Memory B cell (primary cell): ENCODE measurements around the gene CCDC183.
"Not testable (repeated sequence)": the region's sequence is repeated elsewhere in the genome, so short reads cannot be mapped to it uniquely, and the experiment has no call there.

Source experiments
- ATAC-seq: fragments of 150-1000 bp; cut with Tn5 transposase; 2 replicates; pipeline ENCODE4 v1.10.0; 2021; ENCODE audit warnings: low read depth, mild to moderate bottlenecking, moderate library complexity
- DNase-seq, 2 donors: peaks; one replicate each; pipeline ENCODE4 v3.0.0; 2022; ENCODE audit warnings: low spot score in 2 of 2
- H3K27ac Mint-ChIP-seq: one replicate; pipeline ENCODE4 v1.8.0; 2022; ENCODE audit warnings: mild to moderate bottlenecking, moderate library complexity, mixed read lengths
- H3K27me3 Mint-ChIP-seq: one replicate; pipeline ENCODE4 v1.8.0; 2022; ENCODE audit warnings: mixed read lengths
- H3K36me3 Mint-ChIP-seq: one replicate; pipeline ENCODE4 v1.8.0; 2022; ENCODE audit warnings: mild to moderate bottlenecking, mixed read lengths
- H3K4me1 Mint-ChIP-seq: one replicate; pipeline ENCODE4 v1.8.0; 2022; ENCODE audit warnings: mixed read lengths
- H3K4me3 Mint-ChIP-seq: one replicate; pipeline ENCODE4 v1.8.0; 2022; ENCODE audit warnings: mild to moderate bottlenecking, moderate library complexity, mixed read lengths
- H3K9me3 Mint-ChIP-seq: one replicate; pipeline ENCODE4 v1.8.0; 2022; ENCODE audit warnings: mixed read lengths

Gene CCDC183

GRCh38 chr9:136756134-136756438, 40.1 kb upstream of the CCDC183 start:
- ATAC-seq (no peak), DNase-seq (no peak)
- Mint-ChIP-seq H3K9me3 (peaks cover 5% of the 10 kb centered on the region), H3K27ac (no peak overlapping the region), H3K4me1 (peaks cover 12% of the 10 kb centered on the region), H3K36me3 (peaks cover 4% of the 10 kb centered on the region), H3K4me3 (no peak overlapping the region), H3K27me3 (no peaks in the 10 kb centered on the region)

- Mint-ChIP-seq H3K4me1 (peaks cover 12% of the 10 kb centered on the region), H3K4me3 (no peak overlapping the region), H3K9me3 (peaks cover 5% of the 10 kb centered on the region), H3K27ac (no peak overlapping the region), H3K27me3 (no peaks in the 10 kb centered on the region), H3K36me3 (peaks cover 4% of the 10 kb centered on the region)
- ATAC-seq = no peak
- DNase-seq = no peak
Measured at GRCh38 chr9:136756836-136757235, 39.3 kb upstream of the CCDC183 start.

- ATAC-seq = peak; percentile 5
- H3K4me3 Mint-ChIP-seq = no peak overlapping the region
- H3K36me3 Mint-ChIP-seq = peaks cover 4% of the 10 kb centered on the region
Measured at GRCh38 chr9:136757328-136757727, 38.8 kb upstream of the CCDC183 start.

GRCh38 chr9:136757751-136758140, 38.4 kb upstream of the CCDC183 start:
- no peaks in the 10 kb centered on the region for H3K36me3 Mint-ChIP-seq
- H3K4me3 Mint-ChIP-seq = peak overlapping the region; percentile 27
- peak; percentile 5 for ATAC-seq
- no peaks in the 10 kb centered on the region for H3K9me3 Mint-ChIP-seq
- H3K27me3 Mint-ChIP-seq = no peaks in the 10 kb centered on the region
- no peak overlapping the region for H3K27ac Mint-ChIP-seq
- peaks cover 12% of the 10 kb centered on the region for H3K4me1 Mint-ChIP-seq
- no peak for DNase-seq

More at GRCh38 chr9:136757328-136757727, 38.8 kb upstream of the CCDC183 start:
- DNase-seq = no peak
- H3K9me3 Mint-ChIP-seq = peaks cover 4% of the 10 kb centered on the region
- no peak overlapping the region for H3K27ac Mint-ChIP-seq
- H3K4me1 Mint-ChIP-seq = peaks cover 12% of the 10 kb centered on the region
- H3K27me3 Mint-ChIP-seq = no peaks in the 10 kb centered on the region

GRCh38 chr9:136759001-136759400, 37.1 kb upstream of the CCDC183 start:
- Mint-ChIP-seq H3K9me3 (no peaks in the 10 kb centered on the region), H3K4me1 (peaks cover 12% of the 10 kb centered on the region), H3K27me3 (no peaks in the 10 kb centered on the region), H3K27ac (no peak overlapping the region), H3K4me3 (no peak overlapping the region), H3K36me3 (no peaks in the 10 kb centered on the region)
- ATAC-seq (no peak), DNase-seq (no peak)

- no peaks in the 10 kb centered on the region for H3K36me3 Mint-ChIP-seq
- no peaks in the 10 kb centered on the region for H3K27me3 Mint-ChIP-seq
- no peak overlapping the region for H3K27ac Mint-ChIP-seq
- no peaks in the 10 kb centered on the region for H3K9me3 Mint-ChIP-seq
- peak overlapping the region; percentile 44 for H3K4me3 Mint-ChIP-seq
- ATAC-seq = no peak
- DNase-seq = no peak
- peaks cover 12% of the 10 kb centered on the region for H3K4me1 Mint-ChIP-seq
Measured at GRCh38 chr9:136759436-136760325, 36.5 kb upstream of the CCDC183 start.

- DNase-seq (no peak), ATAC-seq (no peak)
- Mint-ChIP-seq H3K27ac (no peak overlapping the region), H3K4me3 (no peak overlapping the region), H3K4me1 (peaks cover 15% of the 10 kb centered on the region), H3K9me3 (no peaks in the 10 kb centered on the region), H3K36me3 (no peaks in the 10 kb centered on the region), H3K27me3 (no peaks in the 10 kb centered on the region)
Measured at GRCh38 chr9:136760424-136760823, 35.7 kb upstream of the CCDC183 start.

GRCh38 chr9:136760834-136761544, 35.1 kb upstream of the CCDC183 start:
- not testable (repeated sequence) for H3K4me3 Mint-ChIP-seq, H3K36me3 Mint-ChIP-seq, H3K27me3 Mint-ChIP-seq, H3K27ac Mint-ChIP-seq, DNase-seq, H3K9me3 Mint-ChIP-seq
- H3K4me1 Mint-ChIP-seq = peaks cover 18% of the 10 kb centered on the region
- peak; percentile 26 for ATAC-seq

GRCh38 chr9:136761545-136761981, 34.6 kb upstream of the CCDC183 start:
- DNase-seq (no peak), ATAC-seq (no peak)
- no peaks in the 10 kb centered on the region for H3K27me3 Mint-ChIP-seq
- no peaks in the 10 kb centered on the region for H3K36me3 Mint-ChIP-seq
- H3K27ac Mint-ChIP-seq = no peak overlapping the region
- no peaks in the 10 kb centered on the region for H3K9me3 Mint-ChIP-seq
- peaks cover 19% of the 10 kb centered on the region for H3K4me1 Mint-ChIP-seq
- H3K4me3 Mint-ChIP-seq = no peak overlapping the region

GRCh38 chr9:136762221-136762691, 33.9 kb upstream of the CCDC183 start:
- Mint-ChIP-seq H3K36me3 (no peaks in the 10 kb centered on the region), H3K27ac (no peak overlapping the region), H3K4me1 (peaks cover 26% of the 10 kb centered on the region), H3K9me3 (no peaks in the 10 kb centered on the region), H3K4me3 (no peak overlapping the region), H3K27me3 (no peaks in the 10 kb centered on the region)
- DNase-seq (no peak), ATAC-seq (no peak)

- DNase-seq (no peak), ATAC-seq (no peak)
- Mint-ChIP-seq H3K27me3 (no peaks in the 10 kb centered on the region), H3K4me3 (no peak overlapping the region), H3K36me3 (no peaks in the 10 kb centered on the region), H3K4me1 (peaks cover 30% of the 10 kb centered on the region), H3K9me3 (no peaks in the 10 kb centered on the region), H3K27ac (no peak overlapping the region)
Measured at GRCh38 chr9:136762915-136763648, 33.1 kb upstream of the CCDC183 start.

GRCh38 chr9:136763649-136764035, 32.5 kb upstream of the CCDC183 start:
- Mint-ChIP-seq H3K9me3 (no peaks in the 10 kb centered on the region), H3K27me3 (no peaks in the 10 kb centered on the region), H3K36me3 (no peaks in the 10 kb centered on the region), H3K4me1 (peaks cover 31% of the 10 kb centered on the region), H3K4me3 (no peak overlapping the region), H3K27ac (no peak overlapping the region)
- no peak for ATAC-seq
- no peak for DNase-seq

GRCh38 chr9:136764301-136764891, 31.7 kb upstream of the CCDC183 start, which contains the start of gene LCN15:
LCN15 (minus strand) TSS chr9:136764518; CDS start chr9:136764488, 30 bp downstream.
- H3K9me3 Mint-ChIP-seq = no peaks in the 10 kb centered on the region
- no peak within 1 kb of the TSS for H3K4me3 Mint-ChIP-seq
- ATAC-seq = no peak
- H3K4me1 Mint-ChIP-seq = peaks cover 30% of the 10 kb centered on the region
- peak within 1 kb of the TSS; percentile 93 for H3K27ac Mint-ChIP-seq
- no peaks in the 10 kb centered on the region for H3K27me3 Mint-ChIP-seq
- H3K36me3 Mint-ChIP-seq = no peaks in the 10 kb centered on the region
- no peak for DNase-seq
